Measurements from ENCODE around the gene AP3B1. TPM values are rescaled to one million over a fixed set of nuclear protein-coding genes. Genes with fewer than 3 reads are reported as not detected.

Gene AP3B1
- total RNA-seq, 1 donor from 2014 or later = 49.6 TPM

- Histone ChIP-seq H3K4me3 (no peak overlapping the region), H3K27me3 (no peaks in the 10 kb centered on the region), H3K4me1 (no peaks in the 10 kb centered on the region), H3K36me3 (peaks cover 0 to 40% of the 10 kb centered on the region in 2 donors), H3K27ac (no peak overlapping the region), H3K9me3 (no peaks in the 10 kb centered on the region)
- no peak for DNase-seq (ENCODE audit: extremely low spot score in 2 of 2)
- intact Hi-C loops (cut with DNase I) = no loop called here
- TF ChIP-seq POLR2A (IDR thresholded peaks at IDR 0.05) (no peak), POLR2AphosphoS5 (IDR thresholded peaks at IDR 0.05; ENCODE audit: insufficient read depth in 1 of 2, low read depth in 1 of 2) (no peak), CTCF (IDR thresholded peaks at IDR 0.05) (no peak)
These were observed 137.5 kb downstream of the AP3B1 start for GRCh38 chr5:78157001-78157400.

DNA sequence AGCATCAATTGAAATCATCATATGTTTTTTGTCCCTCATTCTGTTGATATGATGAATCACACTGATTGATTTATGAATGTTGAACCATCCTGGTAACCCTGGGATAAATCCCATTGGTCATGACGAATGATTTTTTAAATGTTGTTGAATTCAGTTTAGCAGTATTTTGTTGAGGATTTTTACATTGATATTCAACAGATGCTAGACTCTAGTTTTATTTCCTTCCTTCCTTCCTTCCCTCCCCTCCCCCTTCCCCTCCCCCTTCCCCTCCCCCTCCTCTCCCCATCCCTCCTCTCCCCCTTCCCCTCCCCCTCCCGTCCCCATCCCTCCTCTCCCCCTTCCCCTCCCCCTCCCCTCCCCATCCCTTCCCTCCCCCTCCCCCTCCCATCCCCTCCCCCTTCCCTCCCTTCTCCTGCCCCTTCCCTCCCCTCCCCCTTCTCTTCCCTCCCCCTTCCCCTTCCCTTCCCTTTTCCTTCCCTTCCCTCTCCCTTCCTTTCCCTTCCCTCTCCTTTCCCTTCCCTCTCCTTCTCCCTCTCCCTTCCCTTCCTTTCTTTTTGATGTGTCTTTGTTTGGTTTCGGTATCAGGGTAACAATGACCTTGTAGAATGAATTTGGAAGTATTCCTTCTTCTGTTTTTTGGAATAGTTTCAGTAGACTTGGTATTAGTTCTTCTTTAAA is 142.8 kb downstream of the AP3B1 start:
- no peak overlapping the region for H3K4me3 ChIP-seq
- no peak for DNase-seq (ENCODE audit: extremely low spot score in 2 of 2)
- TF ChIP-seq CTCF (IDR thresholded peaks at IDR 0.05) = no peak
- TF ChIP-seq POLR2AphosphoS5 (IDR thresholded peaks at IDR 0.05; ENCODE audit: insufficient read depth in 1 of 2, low read depth in 1 of 2) = no peak
- no peak for TF ChIP-seq POLR2A (IDR thresholded peaks at IDR 0.05)
- intact Hi-C loops (cut with DNase I) = no loop called here
- H3K9me3 ChIP-seq = no peaks in the 10 kb centered on the region
- H3K4me1 ChIP-seq = no peaks in the 10 kb centered on the region
- no peak overlapping the region for H3K27ac ChIP-seq
- H3K36me3 ChIP-seq = peaks cover 0 to 27% of the 10 kb centered on the region in 2 donors
- no peaks in the 10 kb centered on the region for H3K27me3 ChIP-seq

- Histone ChIP-seq H3K27ac (no peak overlapping the region), H3K9me3 (no peaks in the 10 kb centered on the region), H3K36me3 (peaks cover 0 to 19% of the 10 kb centered on the region in 2 donors), H3K4me1 (no peaks in the 10 kb centered on the region), H3K4me3 (no peak overlapping the region), H3K27me3 (no peaks in the 10 kb centered on the region)
- intact Hi-C loops (cut with DNase I) = no loop called here
- no peak for DNase-seq (ENCODE audit: extremely low spot score in 2 of 2)
- TF ChIP-seq CTCF (IDR thresholded peaks at IDR 0.05) (no peak), POLR2A (IDR thresholded peaks at IDR 0.05) (no peak), POLR2AphosphoS5 (IDR thresholded peaks at IDR 0.05; ENCODE audit: insufficient read depth in 1 of 2, low read depth in 1 of 2) (no peak)
These were observed 157.2 kb downstream of the AP3B1 start for GRCh38 chr5:78137290-78137689.

- Histone ChIP-seq H3K9me3 (no peaks in the 10 kb centered on the region), H3K4me3 (no peak overlapping the region), H3K4me1 (no peaks in the 10 kb centered on the region), H3K27ac (no peak overlapping the region), H3K27me3 (no peaks in the 10 kb centered on the region), H3K36me3 (peaks cover 0 to 12% of the 10 kb centered on the region in 2 donors)
- DNase-seq (ENCODE audit: extremely low spot score in 2 of 2) = no peak
- TF ChIP-seq POLR2AphosphoS5 (IDR thresholded peaks at IDR 0.05; ENCODE audit: insufficient read depth in 1 of 2, low read depth in 1 of 2) (no peak), POLR2A (IDR thresholded peaks at IDR 0.05) (no peak), CTCF (IDR thresholded peaks at IDR 0.05) (no peak)
- intact Hi-C loops (cut with DNase I) = no loop called here
These were observed 161.1 kb downstream of the AP3B1 start for GRCh38 chr5:78133423-78133822.

DNA sequence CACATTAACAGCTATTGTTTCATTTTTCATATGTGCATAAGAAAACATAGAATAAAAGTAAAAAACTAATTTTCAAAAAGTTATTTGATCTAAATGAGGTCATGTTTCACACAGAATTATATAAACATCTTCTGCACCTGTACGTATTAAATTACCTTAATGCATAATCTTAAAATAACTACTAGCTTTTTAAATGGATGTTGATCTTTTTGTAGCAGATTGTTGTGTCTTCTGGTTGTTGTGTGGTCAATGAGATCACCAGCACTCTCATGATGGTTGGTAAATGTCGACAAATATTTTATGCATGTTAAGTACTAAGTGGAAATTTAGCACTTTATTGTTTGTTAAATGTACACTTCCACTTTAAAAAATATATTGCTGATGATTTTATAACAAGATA is 162.0 kb downstream of the AP3B1 start:
- intact Hi-C loops (cut with DNase I) = no loop called here
- no peaks in the 10 kb centered on the region for H3K27me3 ChIP-seq
- no peak for TF ChIP-seq CTCF (IDR thresholded peaks at IDR 0.05)
- TF ChIP-seq POLR2A (IDR thresholded peaks at IDR 0.05) = no peak
- TF ChIP-seq POLR2AphosphoS5 (IDR thresholded peaks at IDR 0.05; ENCODE audit: insufficient read depth in 1 of 2, low read depth in 1 of 2) = no peak
- no peak for DNase-seq (ENCODE audit: extremely low spot score in 2 of 2)
- H3K4me1 ChIP-seq = no peaks in the 10 kb centered on the region
- H3K9me3 ChIP-seq = no peaks in the 10 kb centered on the region
- no peak overlapping the region for H3K27ac ChIP-seq
- peaks cover 0 to 15% of the 10 kb centered on the region in 2 donors for H3K36me3 ChIP-seq
- no peak overlapping the region for H3K4me3 ChIP-seq
